HepG2 (cell line): Measurements from ENCODE around the gene JTB. TPM values are rescaled to one million over a fixed set of nuclear protein-coding genes. Genes with fewer than 3 reads are reported as not detected.
A peak's percentile ranks its signal among the peaks of the same experiment; 100 is the strongest.

ENCODE experiments used
- BATF2 ChIP-seq: sonication (generic); formaldehyde crosslinking; IDR thresholded peaks from 2 replicates; pipeline ENCODE4 v1.8.0; 2022; ENCODE audit warnings: mild to moderate bottlenecking, missing genetic modification reagents, moderate library complexity
- CCAR2 ChIP-seq: fragments of 200-400 bp; formaldehyde crosslinking; optimal IDR thresholded peaks from 2 replicates; pipeline ENCODE3; 2018; ENCODE audit warnings: low read depth, mild to moderate bottlenecking, low read length, moderate library complexity
- CERS6 ChIP-seq: sonication (generic); formaldehyde crosslinking; IDR thresholded peaks from 2 replicates; pipeline ENCODE4 v1.5.0; 2020; ENCODE audit warnings: missing genetic modification reagents
- KDM5B ChIP-seq: sonication (generic); formaldehyde crosslinking; IDR thresholded peaks from 2 replicates; pipeline ENCODE4 v1.4.0; 2020; ENCODE audit warnings: missing genetic modification reagents, mild to moderate bottlenecking, borderline replicate concordance
- MAZ ChIP-seq, 2 experiments: sonication (generic) in 1 of 2; formaldehyde crosslinking in 1 of 2; IDR thresholded peaks; 2 replicates each; pipeline versions ENCODE4 v1.5.0 to v1.6.1; 2012 to 2020; ENCODE audit warnings: low read depth in 2 of 2, mild to moderate bottlenecking in 2 of 2, borderline replicate concordance in 1 of 2, improper control_type of control experiment in 1 of 2, low read length in 1 of 2, missing genetic modification reagents in 1 of 2, moderate library complexity in 1 of 2
- NFE2L2 ChIP-seq: fragments of 150-350 bp; IDR thresholded peaks from 2 replicates; pipeline ENCODE4 v1.6.1; 2014; ENCODE audit warnings: low read length
- PRDM15 ChIP-seq: sonication (generic); formaldehyde crosslinking; IDR thresholded peaks from 2 replicates; pipeline ENCODE4 v1.4.0; 2020; ENCODE audit warnings: missing genetic modification reagents
- REST ChIP-seq, 2 experiments: IDR thresholded peaks; 2 replicates each; pipeline ENCODE4 v1.6.1; 2011 to 2012; ENCODE audit warnings: low read length in 2 of 2, borderline replicate concordance in 1 of 2, low read depth in 1 of 2, mild to moderate bottlenecking in 1 of 2, moderate library complexity in 1 of 2
- REXO4 ChIP-seq: sonication (generic); formaldehyde crosslinking; IDR thresholded peaks from 2 replicates; pipeline ENCODE4 v1.8.0; 2022; ENCODE audit warnings: missing genetic modification reagents, mild to moderate bottlenecking, borderline replicate concordance
- SCMH1 ChIP-seq: sonication (generic); formaldehyde crosslinking; IDR thresholded peaks from 2 replicates; pipeline ENCODE4 v1.9.0; 2021; ENCODE audit warnings: missing genetic modification reagents, mild to moderate bottlenecking, borderline replicate concordance
- SIN3A ChIP-seq: IDR thresholded peaks from 2 replicates; pipeline ENCODE4 v1.6.1; 2011; ENCODE audit warnings: low read depth, mild to moderate bottlenecking, control low read depth, low read length, borderline replicate concordance
- TAF1 ChIP-seq: sonication (generic); formaldehyde crosslinking; IDR thresholded peaks from 2 replicates; pipeline ENCODE4 v1.4.0; 2020; ENCODE audit warnings: missing genetic modification reagents
- ZC3H4 ChIP-seq: sonication (generic); formaldehyde crosslinking; IDR thresholded peaks from 2 replicates; pipeline ENCODE4 v1.4.0; 2020; ENCODE audit warnings: missing genetic modification reagents, borderline replicate concordance
- ZEB1 ChIP-seq: IDR thresholded peaks from 2 replicates; pipeline ENCODE4 v1.6.1; 2012; ENCODE audit warnings: mild to moderate bottlenecking, low read depth, inconsistent platforms; ENCODE audit not compliant: insufficient replicate concordance
- ZFP41 ChIP-seq: sonication (generic); formaldehyde crosslinking; IDR thresholded peaks from 2 replicates; pipeline ENCODE4 v1.4.0; 2020; ENCODE audit warnings: mild to moderate bottlenecking, missing genetic modification reagents, borderline replicate concordance
- ZNF451 ChIP-seq: sonication (generic); formaldehyde crosslinking; IDR thresholded peaks from 2 replicates; pipeline ENCODE4 v1.5.0; 2020; ENCODE audit warnings: mild to moderate bottlenecking, missing genetic modification reagents
- ZNF567 ChIP-seq: sonication (generic); formaldehyde crosslinking; IDR thresholded peaks from 2 replicates; pipeline ENCODE4 v1.8.1; 2023; ENCODE audit warnings: mild to moderate bottlenecking, missing genetic modification reagents, borderline replicate concordance
- ZNF607 ChIP-seq: sonication (generic); formaldehyde crosslinking; IDR thresholded peaks from 2 replicates; pipeline ENCODE4 v1.5.1; 2020; ENCODE audit warnings: missing genetic modification reagents, mild to moderate bottlenecking, borderline replicate concordance
- ZNF777 ChIP-seq: sonication (generic); formaldehyde crosslinking; IDR thresholded peaks from 2 replicates; pipeline ENCODE4 v1.4.0; 2020; ENCODE audit warnings: missing genetic modification reagents
- polyA plus RNA-seq, 8 experiments: library from polyadenylated mRNA; depleted of rRNA in 3 of 8; stranded (reverse) in 7 of 8; unstranded in 1 of 8; fragments of >200 nt; fragmentation: Illumina TruSeq in 4 of 8; extraction: Trizol in 4 of 8; gene quantifications; 2 replicates each; pipeline versions ENCODE4 v1.2.1 to v1.2.3, GENCODE V29; 2011 to 2016; ENCODE audit warnings: low read depth in 4 of 8, missing spikeins in 1 of 8, mixed read lengths in 1 of 8; ENCODE audit not compliant: insufficient read depth in 1 of 8
- total RNA-seq, 5 experiments: library from RNA; depleted of rRNA; stranded (reverse); fragments of >200 nt; fragmentation: Illumina TruSeq; extraction: Trizol; gene quantifications; 2 replicates each; pipeline ENCODE4 v1.2.3, GENCODE V29; 2016; ENCODE audit warnings: low read depth in 1 of 5

JTB gene
- total and polyA plus RNA-seq, 2 of the 13 experiments (the other 11 are each of a cell fraction or from before 2014, with no cell fraction given) = 96.7 to 99.2 TPM

GRCh38 chr1:153963030-153963849 is 14.2 kb downstream of the JTB start, which contains the start of gene SLC39A1 (continued):
- TF ChIP-seq REST (IDR thresholded peaks at IDR 0.05; ENCODE audit: borderline replicate concordance in 1 of 2, low read depth in 1 of 2, low read length in 2 of 2) (0 out of 4 replicates have a peak, but pooled peaks of 1 of the 2 experiments have one; percentile 5), MAZ (IDR thresholded peaks at IDR 0.05; ENCODE audit: borderline replicate concordance, low read depth, low read length) (peak; percentile 86), MAZ (CRISPR knock-in tag; IDR thresholded peaks at IDR 0.05; ENCODE audit: low read depth) (peak; percentile 40; the same call in 1 of the 2 replicates), SIN3A (peak; percentile 79; the same call in 1 of the 2 replicates), ZFP41 (CRISPR knock-in tag) (no peak), SCMH1 (CRISPR knock-in tag) (no peak), ZEB1 (no peak), ZNF567 (CRISPR knock-in tag) (no peak), ZNF777 (CRISPR knock-in tag) (peak; percentile 23; the same call in 1 of the 2 replicates), ZNF607 (peak; percentile 60; the same call in 1 of the 2 replicates), CERS6 (no peak), BATF2 (no peak), PRDM15 (CRISPR knock-in tag) (peak; percentile 66; the same call in 1 of the 2 replicates), CCAR2 (no peak), REXO4 (CRISPR knock-in tag) (no peak), NFE2L2 (no peak), KDM5B (CRISPR knock-in tag) (no peak; the same call in 1 of the 2 replicates), TAF1 (CRISPR knock-in tag) (peak; percentile 69), ZC3H4 (no peak), ZNF451 (no peak)
